K562 (cell line): ENCODE results near the gene ABHD4. TPM values are rescaled to one million over a fixed set of nuclear protein-coding genes. Genes with fewer than 3 reads are reported as not detected.

ENCODE experiments used
- ATAC-seq: fragments of 200-7000 bp; cut with Tn5 transposase; 3 replicates; pipeline ENCODE4 v1.9.1; 2020; ENCODE audit warnings: moderate library complexity
- BruUV-seq: library from RNA; stranded (reverse); fragments of 400-500 nt; replicated peaks from 2 replicates; lab custom pipeline; 2021; lab: Mats Ljungman, UMichigan
- CTCF ChIA-PET: fragments of 300-600 bp; formaldehyde crosslinking; extraction: SDS; loops from one replicate; lab custom pipeline; 2021; ENCODE audit warnings: low intra/inter-chr PET ratio; lab: Yijun Ruan, JAX
- POLR2A ChIA-PET: fragments of 300-600, 350-650 bp; sonication (Branson Sonifier 250); formaldehyde crosslinking; extraction: SDS; loops from one replicate; lab custom pipeline; 2021; ENCODE audit warnings: antibody characterized with exemption, inconsistent platforms; lab: Yijun Ruan, JAX
- DNase-seq, 4 experiments: peaks; one replicate each; pipeline versions ENCODE4 v3.0.0 to v3.0.0-alpha.2; 2011 to 2018; ENCODE audit warnings: low spot score in 3 of 4, mixed read lengths in 3 of 4; ENCODE audit errors: extremely low read depth in 1 of 4
- FAIRE-seq: peaks from 2 replicates; lab custom pipeline; 2011; peaks lifted over from hg19 to GRCh38; lab: Jason Lieb, UNC
- H2AFZ ChIP-seq: 2 replicates; pipeline ENCODE4 v1.6.0; 2011; ENCODE audit warnings: low read depth, low read length, control low read depth, inconsistent platforms
- H3K27ac ChIP-seq: fragments of 200-600 bp; 3 replicates; pipeline ENCODE4 v1.8.0; 2011; ENCODE audit warnings: low read depth, mild to moderate bottlenecking, control low read depth, inconsistent platforms, low read length, moderate library complexity, mixed read lengths; ENCODE audit errors: extremely low read depth
- H3K27me3 ChIP-seq, 2 experiments: fragments of 300-600 bp in 1 of 2; 2 replicates in 1 of 2; 3 replicates in 1 of 2; pipeline versions ENCODE4 v1.6.0 to v1.8.0; 2011; ENCODE audit warnings: inconsistent platforms in 2 of 2, low read length in 2 of 2, mild to moderate bottlenecking in 1 of 2, mixed read lengths in 1 of 2, moderate library complexity in 1 of 2; ENCODE audit not compliant: control insufficient read depth in 2 of 2, insufficient read depth in 2 of 2
- H3K36me3 ChIP-seq: fragments of 300-600 bp; 3 replicates; pipeline ENCODE4 v1.8.0; 2011; ENCODE audit warnings: mild to moderate bottlenecking, low read length, inconsistent platforms; ENCODE audit not compliant: control insufficient read depth, insufficient read depth
- H3K4me1 ChIP-seq, 2 experiments: fragments of 200-600 bp in 1 of 2; replicated peaks in 1 of 2; 2 replicates in 1 of 2; 3 replicates in 1 of 2; pipeline versions ENCODE4 v1.5.1 to v1.8.0; 2011; ENCODE audit warnings: inconsistent platforms in 2 of 2, low read length in 2 of 2, mild to moderate bottlenecking in 1 of 2, mixed read lengths in 1 of 2, moderate library complexity in 1 of 2; ENCODE audit not compliant: control insufficient read depth in 2 of 2, insufficient read depth in 2 of 2
- H3K4me2 ChIP-seq: 2 replicates; pipeline ENCODE4 v1.6.1; 2011; ENCODE audit warnings: low read length, control low read depth, inconsistent platforms, mixed read lengths; ENCODE audit not compliant: insufficient read depth
- H3K4me3 ChIP-seq: fragments of 200-600 bp; sonication (generic), shearing (Covaris generic); 2 replicates; pipeline ENCODE4 v1.5.1; 2016; ENCODE audit warnings: control low read depth, inconsistent platforms
- H3K79me2 ChIP-seq: fragments of 200-600 bp; 3 replicates; pipeline ENCODE4 v1.8.0; 2011; ENCODE audit warnings: low read length, inconsistent platforms; ENCODE audit not compliant: control insufficient read depth, insufficient read depth
- H3K9ac ChIP-seq, 2 experiments: 2 replicates each; pipeline versions ENCODE4 v1.6.0 to v1.6.1; 2011; ENCODE audit warnings: low read depth in 2 of 2, low read length in 2 of 2, control low read depth in 1 of 2, inconsistent platforms in 1 of 2, mild to moderate bottlenecking in 1 of 2, mixed read lengths in 1 of 2; ENCODE audit not compliant: insufficient read depth in 1 of 2
- H3K9me1 ChIP-seq: one replicate; pipeline ENCODE4 v1.6.0; 2011; ENCODE audit warnings: inconsistent platforms, mild to moderate bottlenecking, low read length, moderate library complexity; ENCODE audit not compliant: control insufficient read depth, insufficient read depth
- H3K9me3 ChIP-seq: replicated peaks from 2 replicates; pipeline ENCODE4 v1.5.1; 2011; ENCODE audit warnings: low read depth, low read length, inconsistent platforms; ENCODE audit not compliant: control insufficient read depth, insufficient read depth
- H4K20me1 ChIP-seq: replicated peaks from 2 replicates; pipeline ENCODE4 v1.6.1; 2011; ENCODE audit warnings: low read length, inconsistent platforms, mixed read lengths; ENCODE audit not compliant: control insufficient read depth, insufficient read depth
- ARID1B ChIP-seq: fragments of 450-650 bp; IDR thresholded peaks from 2 replicates; pipeline ENCODE4 v1.6.1; 2016; ENCODE audit warnings: antibody characterized with exemption, mild to moderate bottlenecking, inconsistent platforms
- BHLHE40 ChIP-seq: IDR thresholded peaks from 2 replicates; pipeline ENCODE4 v1.6.1; 2011; ENCODE audit warnings: low read length, improper control_type of control experiment
- CTBP1 ChIP-seq: fragments of 450-650 bp; IDR thresholded peaks from 2 replicates; pipeline ENCODE4 v1.6.1; 2016; ENCODE audit warnings: borderline replicate concordance
- E2F3 ChIP-seq: fragments of 250-450 bp; sonication (Bioruptor Pico); IDR thresholded peaks from 2 replicates; pipeline ENCODE4 v1.4.0; 2020; ENCODE audit warnings: mild to moderate bottlenecking
- ELF4 ChIP-seq: fragments of 450-650 bp; formaldehyde crosslinking; IDR thresholded peaks from 2 replicates; pipeline ENCODE4 v1.4.0; 2022; ENCODE audit warnings: missing genetic modification characterization
- FOS ChIP-seq: IDR thresholded peaks from 3 replicates; pipeline ENCODE4 v1.6.1; 2011; ENCODE audit not compliant: insufficient read length; ENCODE audit errors: extremely low read depth
- FOXA1 ChIP-seq: fragments of 450-650 bp; IDR thresholded peaks from 2 replicates; pipeline ENCODE4 v1.6.1; 2016; ENCODE audit warnings: mild to moderate bottlenecking, borderline replicate concordance
- FOXJ2 ChIP-seq: fragments of 200-800 bp; sonication (Bioruptor generic); IDR thresholded peaks from 2 replicates; pipeline ENCODE4 v1.6.1; 2016; ENCODE audit warnings: missing genetic modification characterization, missing compliant biosample characterization
- GABPB2 ChIP-seq: fragments of 250-450 bp; sonication (Bioruptor Pico); conservative IDR thresholded peaks from 2 replicates; pipeline ENCODE4 v1.5.1; 2021; ENCODE audit warnings: mild to moderate bottlenecking
- NONO ChIP-seq, 2 experiments: fragments of 200-400 bp in 1 of 2; fragments of 450-650 bp in 1 of 2; formaldehyde crosslinking in 1 of 2; IDR thresholded peaks; 2 replicates each; pipeline ENCODE4 v1.6.1; 2017; ENCODE audit warnings: low read depth in 2 of 2, mild to moderate bottlenecking in 2 of 2, moderate library complexity in 2 of 2, low read length in 1 of 2
- RCOR1 ChIP-seq, 2 experiments: IDR thresholded peaks; 2 replicates each; pipeline ENCODE4 v1.6.1; 2012; ENCODE audit warnings: low read depth in 2 of 2, low read length in 2 of 2, borderline replicate concordance in 1 of 2, improper control_type of control experiment in 1 of 2
- ZNF175 ChIP-seq: fragments of 200-800 bp; sonication (Bioruptor generic); IDR thresholded peaks from 2 replicates; pipeline ENCODE4 v1.6.1; 2016; ENCODE audit warnings: low read depth, mild to moderate bottlenecking, missing genetic modification characterization, missing compliant biosample characterization
- ZNF764 ChIP-seq: fragments of 250-450 bp; sonication (Bioruptor Pico); IDR thresholded peaks from 2 replicates; pipeline ENCODE4 v1.4.0; 2020; ENCODE audit warnings: low read depth, mild to moderate bottlenecking, moderate library complexity
- ZNF766 ChIP-seq: fragments of 200-800 bp; sonication (Bioruptor generic); conservative IDR thresholded peaks from 2 replicates; pipeline ENCODE4 v1.6.1; 2016; ENCODE audit warnings: missing genetic modification characterization, missing compliant biosample characterization
- WGBS: fragments of 100-300 bp; shearing (Covaris generic); methylation state at CpG from one replicate; pipeline ENCODE4 v1.1.6; 2016; ENCODE audit warnings: low coverage, mixed read lengths; ENCODE audit not compliant: insufficient coverage; ENCODE audit errors: missing lambda C conversion rate; 5-methylcytosine and 5-hydroxymethylcytosine counted together
- in situ Hi-C: fragments of 300-500 bp; cut with MboI; formaldehyde crosslinking; loops from 4 replicates; pipeline ENCODE4 v1.15.0; 2018; ENCODE audit warnings: inconsistent platforms, mixed read lengths
- intact Hi-C: fragments of 100-400 bp; cut with micrococcal nuclease; formaldehyde crosslinking; loops from 2 replicates; pipeline ENCODE4 v1.14.2; 2022
- polyA plus RNA-seq, 8 experiments: library from polyadenylated mRNA; depleted of rRNA in 4 of 8; stranded (reverse) in 5 of 8; unstranded in 3 of 8; fragments of >200 nt; fragmentation: Nextera tagmentation in 2 of 8; fragmentation: Illumina TruSeq in 1 of 8; extraction: Ambion mirVana in 2 of 8; extraction: Trizol in 1 of 8; gene quantifications; 2 replicates each; pipeline versions ENCODE4 v1.2.1 to v1.2.3, GENCODE V29; 2011 to 2014; ENCODE audit warnings: inconsistent platforms in 1 of 8, missing spikeins in 1 of 8
- total RNA-seq, 7 experiments: library from RNA; depleted of rRNA in 6 of 7; stranded (reverse); fragments of >200 nt in 6 of 7; fragmentation: Illumina TruSeq in 2 of 7; extraction: Trizol in 2 of 7; gene quantifications; 2 replicates each; pipeline versions ENCODE4 v1.2.1 to v1.2.3, GENCODE V29; 2011 to 2021; ENCODE audit warnings: low replicate concordance in 1 of 7
- TF ChIP-seq, protein P1 (sequence below): fragments of 250-450 bp; sonication (Bioruptor Pico); IDR thresholded peaks from 2 replicates; pipeline ENCODE4 v1.5.0; 2022; ENCODE audit warnings: mild to moderate bottlenecking
- TF ChIP-seq, protein P2 (sequence below): sonication (generic); IDR thresholded peaks from 2 replicates; pipeline ENCODE4 v1.6.1; 2016
- TF ChIP-seq, protein P3 (sequence below): sonication (generic); formaldehyde crosslinking; IDR thresholded peaks from 2 replicates; pipeline ENCODE4 v1.5.0; 2020; ENCODE audit warnings: missing genetic modification reagents
- TF ChIP-seq, protein P4 (sequence below): sonication (generic); formaldehyde crosslinking; IDR thresholded peaks from 2 replicates; pipeline ENCODE4 v1.8.0; 2022; ENCODE audit warnings: mild to moderate bottlenecking, missing genetic modification reagents

The ABHD4 gene
- total and polyA plus RNA-seq, 9 of the 15 experiments (the other 6 are each of a cell fraction or from before 2014, with no cell fraction given), result 3.6 to 12.0 (median 7.2) TPM

DNA sequence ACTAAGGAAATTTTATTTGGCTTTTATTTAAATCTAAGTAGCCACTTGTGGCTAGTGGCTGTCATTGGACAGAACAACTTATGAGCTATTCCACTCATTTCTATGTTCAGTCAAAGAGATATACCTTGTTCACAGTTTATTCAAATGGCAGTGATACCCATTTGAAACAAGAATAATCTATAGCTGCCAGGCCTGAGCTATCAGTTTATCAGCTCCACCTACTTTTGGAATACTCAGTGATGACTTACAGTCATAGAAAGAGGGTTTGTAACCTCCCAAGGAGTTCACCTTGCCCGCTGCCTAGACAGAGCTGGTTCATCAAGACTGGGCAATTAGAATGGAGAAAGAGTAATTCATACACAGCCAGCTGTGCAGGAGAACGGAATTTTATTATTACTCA, 4.5 kb upstream of the ABHD4 start (continued):
- TF ChIP-seq, protein P1, sequence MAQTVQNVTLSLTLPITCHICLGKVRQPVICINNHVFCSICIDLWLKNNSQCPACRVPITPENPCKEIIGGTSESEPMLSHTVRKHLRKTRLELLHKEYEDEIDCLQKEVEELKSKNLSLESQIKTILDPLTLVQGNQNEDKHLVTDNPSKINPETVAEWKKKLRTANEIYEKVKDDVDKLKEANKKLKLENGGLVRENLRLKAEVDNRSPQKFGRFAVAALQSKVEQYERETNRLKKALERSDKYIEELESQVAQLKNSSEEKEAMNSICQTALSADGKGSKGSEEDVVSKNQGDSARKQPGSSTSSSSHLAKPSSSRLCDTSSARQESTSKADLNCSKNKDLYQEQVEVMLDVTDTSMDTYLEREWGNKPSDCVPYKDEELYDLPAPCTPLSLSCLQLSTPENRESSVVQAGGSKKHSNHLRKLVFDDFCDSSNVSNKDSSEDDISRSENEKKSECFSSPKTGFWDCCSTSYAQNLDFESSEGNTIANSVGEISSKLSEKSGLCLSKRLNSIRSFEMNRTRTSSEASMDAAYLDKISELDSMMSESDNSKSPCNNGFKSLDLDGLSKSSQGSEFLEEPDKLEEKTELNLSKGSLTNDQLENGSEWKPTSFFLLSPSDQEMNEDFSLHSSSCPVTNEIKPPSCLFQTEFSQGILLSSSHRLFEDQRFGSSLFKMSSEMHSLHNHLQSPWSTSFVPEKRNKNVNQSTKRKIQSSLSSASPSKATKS (CRISPR knock-in tag), result no peak
- TF ChIP-seq FOS (no peak), ELF4 (CRISPR knock-in tag) (no peak), GABPB2 (CRISPR knock-in tag) (no peak), FOXA1 (no peak), E2F3 (CRISPR knock-in tag) (no peak), BHLHE40 (no peak)

DNA sequence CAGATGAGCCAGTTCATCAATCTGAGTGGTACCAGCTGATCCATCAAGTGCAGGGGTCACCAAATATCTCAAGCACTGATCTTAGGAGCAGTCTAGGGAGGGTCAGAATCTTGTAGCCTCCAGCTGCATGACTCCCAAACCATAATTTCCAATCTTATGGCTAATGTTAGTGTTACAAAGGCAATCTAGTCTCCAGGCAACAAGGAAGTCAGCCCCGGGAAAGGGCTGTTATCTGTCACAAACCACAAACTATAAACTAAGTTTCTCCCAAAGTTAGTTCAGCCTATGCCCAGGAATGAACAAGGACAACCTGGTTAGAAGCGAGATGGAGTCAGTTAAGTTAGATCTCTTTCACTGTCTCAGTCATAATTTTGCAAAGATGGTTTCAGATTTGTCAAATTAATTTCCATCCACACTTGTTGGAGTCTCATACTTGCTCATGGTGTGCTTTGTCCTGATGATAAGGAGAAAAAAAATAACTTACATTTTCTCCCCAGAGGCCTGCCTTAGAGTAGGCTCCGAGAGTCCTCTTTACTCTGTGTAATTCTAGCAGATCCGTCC, 3.9 kb upstream of the ABHD4 start:
- CTCF ChIA-PET, result no interaction called here
- in situ Hi-C loops, result no loop called here
- intact Hi-C loops, result no loop called here
- TF ChIP-seq, protein P2, sequence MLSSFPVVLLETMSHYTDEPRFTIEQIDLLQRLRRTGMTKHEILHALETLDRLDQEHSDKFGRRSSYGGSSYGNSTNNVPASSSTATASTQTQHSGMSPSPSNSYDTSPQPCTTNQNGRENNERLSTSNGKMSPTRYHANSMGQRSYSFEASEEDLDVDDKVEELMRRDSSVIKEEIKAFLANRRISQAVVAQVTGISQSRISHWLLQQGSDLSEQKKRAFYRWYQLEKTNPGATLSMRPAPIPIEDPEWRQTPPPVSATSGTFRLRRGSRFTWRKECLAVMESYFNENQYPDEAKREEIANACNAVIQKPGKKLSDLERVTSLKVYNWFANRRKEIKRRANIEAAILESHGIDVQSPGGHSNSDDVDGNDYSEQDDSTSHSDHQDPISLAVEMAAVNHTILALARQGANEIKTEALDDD, result peak; percentile 95
- TF ChIP-seq, protein P3, sequence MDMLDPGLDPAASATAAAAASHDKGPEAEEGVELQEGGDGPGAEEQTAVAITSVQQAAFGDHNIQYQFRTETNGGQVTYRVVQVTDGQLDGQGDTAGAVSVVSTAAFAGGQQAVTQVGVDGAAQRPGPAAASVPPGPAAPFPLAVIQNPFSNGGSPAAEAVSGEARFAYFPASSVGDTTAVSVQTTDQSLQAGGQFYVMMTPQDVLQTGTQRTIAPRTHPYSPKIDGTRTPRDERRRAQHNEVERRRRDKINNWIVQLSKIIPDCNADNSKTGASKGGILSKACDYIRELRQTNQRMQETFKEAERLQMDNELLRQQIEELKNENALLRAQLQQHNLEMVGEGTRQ, result no peak
- TF ChIP-seq, protein P4, sequence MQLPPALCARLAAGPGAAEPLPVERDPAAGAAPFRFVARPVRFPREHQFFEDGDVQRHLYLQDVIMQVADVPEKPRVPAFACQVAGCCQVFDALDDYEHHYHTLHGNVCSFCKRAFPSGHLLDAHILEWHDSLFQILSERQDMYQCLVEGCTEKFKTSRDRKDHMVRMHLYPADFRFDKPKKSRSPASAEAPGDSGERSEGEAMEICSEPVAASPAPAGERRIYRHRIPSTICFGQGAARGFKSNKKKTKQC (CRISPR knock-in tag), result no peak
- TF ChIP-seq NONO (IDR thresholded peaks at IDR 0.05; ENCODE audit: low read depth in 2 of 2, low read length in 1 of 2) (no peak), ARID1B (peak; percentile 11; the same call in 1 of the 2 replicates), ZNF766 (peak; percentile 60), ZNF175 (CRISPR knock-in tag) (0 out of 2 replicates have a peak, but pooled peaks have one; percentile 43), RCOR1 (IDR thresholded peaks at IDR 0.05; ENCODE audit: borderline replicate concordance in 1 of 2, low read depth in 2 of 2, low read length in 2 of 2) (0 out of 4 replicates have a peak, but pooled peaks of 1 of the 2 experiments have one; percentile 8), CTBP1 (peak; percentile 36; the same call in 1 of the 2 replicates), FOXJ2 (tag) (peak; percentile 73; the same call in 1 of the 2 replicates), ZNF764 (no peak)

More for the DNA sequence above, 3.9 kb upstream of the ABHD4 start:
- Histone ChIP-seq H2AFZ (peak overlapping the region; percentile 57), H3K27me3 (no peaks in the 10 kb centered on the region), H4K20me1 (no peaks in the 10 kb centered on the region), H3K4me1 (peaks cover 23 to 46% of the 10 kb centered on the region in 2 experiments), H3K36me3 (no peaks in the 10 kb centered on the region), H3K4me3 (no peak overlapping the region), H3K9ac (no peak overlapping the region), H3K27ac (peak overlapping the region; percentile 19; the same call in 1 of the 3 replicates), H3K9me1 (no peaks in the 10 kb centered on the region), H3K4me2 (peak overlapping the region; percentile 36), H3K9me3 (no peaks in the 10 kb centered on the region), H3K79me2 (peaks cover 7% of the 10 kb centered on the region)
- ATAC-seq (no peak), DNase-seq (peak in 1 of 4 experiments; percentile 36), FAIRE-seq (no peak)
- no TSS peak for BruUV-seq
- 4% methylated on average over 4 of the region's 4 CpGs for WGBS
- POLR2A ChIA-PET, result interaction anchor here (0.7 to 1.2 kb wide), 2 partner anchors 19 to 65 kb away, joined by 3 read pairs; no protein-coding TSS in a partner anchor
